GM12892 (cell line): ENCODE data around the gene KPRP.

ENCODE experiments used
- POLR2A ChIP-seq: IDR thresholded peaks from 2 replicates; pipeline ENCODE4 v1.6.1; 2011; ENCODE audit warnings: low read depth, low read length, control low read depth
- TAF1 ChIP-seq: IDR thresholded peaks from 2 replicates; pipeline ENCODE4 v1.6.1; 2011; ENCODE audit warnings: low read depth, mild to moderate bottlenecking, control low read depth, low read length, borderline replicate concordance

DNA sequence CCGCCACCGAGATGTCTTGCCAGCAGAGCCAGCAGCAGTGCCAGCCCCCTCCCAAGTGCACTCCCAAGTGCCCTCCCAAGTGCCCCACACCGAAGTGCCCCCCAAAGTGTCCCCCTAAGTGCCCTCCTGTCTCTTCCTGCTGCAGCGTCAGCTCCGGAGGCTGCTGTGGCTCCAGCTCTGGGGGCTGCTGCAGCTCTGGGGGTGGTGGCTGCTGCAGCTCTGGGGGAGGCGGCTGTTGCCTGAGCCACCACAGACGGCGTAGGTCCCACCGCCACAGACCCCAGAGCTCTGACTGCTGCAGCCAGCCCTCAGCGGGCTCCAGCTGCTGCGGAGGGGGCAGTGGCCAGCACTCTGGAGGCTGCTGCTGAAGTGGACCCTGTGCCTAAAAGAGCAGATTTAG is 18.5 kb downstream of the KPRP start:
- TF ChIP-seq TAF1, result no peak
- no peak for TF ChIP-seq POLR2A
